Stomach (tissue), 4 donors: Measurements from ENCODE around the gene RBM15.

Experiments used
- CTCF ChIP-seq, 7 experiments: fragments of 450-650 bp in 4 of 7; fragments of 200-600 bp in 3 of 7; sonication (generic) in 3 of 7; IDR thresholded peaks; one replicate each; pipeline ENCODE4 v1.5.1; 2016 to 2019; ENCODE audit warnings: antibody characterized with exemption in 7 of 7, control low read depth in 2 of 7, mild to moderate bottlenecking in 1 of 7
- EP300 ChIP-seq: sonication (generic); formaldehyde crosslinking; IDR thresholded peaks from one replicate; pipeline ENCODE4 v1.6.1; 2017; ENCODE audit warnings: antibody characterized with exemption

DNA sequence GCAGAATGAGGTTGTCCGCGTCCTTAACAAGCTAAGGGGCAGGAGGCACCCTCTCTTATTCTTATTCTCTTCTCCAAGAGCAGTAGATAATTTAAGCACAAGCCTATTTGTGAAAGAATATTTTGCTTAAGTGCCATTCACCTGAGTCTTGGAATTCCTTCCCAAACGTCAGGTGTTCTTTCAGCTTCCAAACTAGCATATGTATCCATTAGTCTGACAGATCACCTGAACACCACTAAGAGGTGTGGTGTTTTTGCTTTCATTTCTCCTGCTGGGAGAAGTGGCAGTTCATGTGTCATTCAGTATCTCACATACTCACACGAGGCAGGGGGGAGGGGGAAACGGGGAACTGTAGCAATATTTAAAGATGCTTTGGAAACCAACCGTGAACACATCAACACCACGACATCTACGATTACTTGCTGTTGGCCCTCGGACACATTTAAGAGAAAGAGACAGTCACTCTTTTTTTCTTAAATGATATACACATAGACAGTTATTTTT lies 45.5 kb upstream of the RBM15 start:
- TF ChIP-seq CTCF (IDR thresholded peaks at IDR 0.05) (no peak), EP300 (no peak)
